UCSD-AML1 (cell line): Measurements from ENCODE around the gene KMT5C.

ENCODE experiments used
- DNase-seq: peaks from one replicate; lab custom pipeline; 2025; ENCODE audit not compliant: unreplicated experiment; lab: John Stamatoyannopoulos, UW

Gene KMT5C

GRCh38 chr19:55384131-55384919, 44.6 kb downstream of the KMT5C start, which contains the start of gene TMEM238:
Gene TMEM238, minus strand, starts transcription at chr19:55384292. Its CDS starts 33 bp downstream, at chr19:55384259.
- DNase-seq, result peak; percentile 65

- peak; percentile 96 for DNase-seq
These were observed 45.4 kb downstream of the KMT5C start for GRCh38 chr19:55384920-55385723.

- peak; percentile 98 for DNase-seq
These were observed 46.2 kb downstream of the KMT5C start, which contains the start of gene RPL28 for GRCh38 chr19:55385724-55386492. Gene RPL28, plus strand, starts transcription at chr19:55385932. Its CDS starts 426 bp downstream, at chr19:55386358.

GRCh38 chr19:55386493-55386971, 46.9 kb downstream of the KMT5C start:
- DNase-seq, result no peak

GRCh38 chr19:55387736-55388497, 48.2 kb downstream of the KMT5C start:
- no peak for DNase-seq

- DNase-seq, result no peak
These were observed 50.0 kb downstream of the KMT5C start for GRCh38 chr19:55389386-55390317.

GRCh38 chr19:55390461-55390880, 50.8 kb downstream of the KMT5C start:
- no peak for DNase-seq

GRCh38 chr19:55391191-55391670, 51.6 kb downstream of the KMT5C start:
- DNase-seq, result no peak

GRCh38 chr19:55391702-55392615, 52.3 kb downstream of the KMT5C start:
- DNase-seq, result no peak

- DNase-seq, result no peak
These were observed 53.4 kb downstream of the KMT5C start for GRCh38 chr19:55392820-55393761.
